Amygdala (tissue), 56 donors: ENCODE results near the gene MPC1.
"Not testable (repeated sequence)": the region's sequence is repeated elsewhere in the genome, so short reads cannot be mapped to it uniquely, and the experiment has no call there.

ENCODE experiments used
- DNase-seq, 56 donors: peaks; one replicate each; lab custom pipeline; 2025; lab: John Stamatoyannopoulos, UW

The MPC1 gene

GRCh38 chr6:166408936-166409755, 26.4 kb upstream of the MPC1 start:
- no peak for DNase-seq

GRCh38 chr6:166406197-166406596, 23.5 kb upstream of the MPC1 start:
- no peak for DNase-seq

- no peak for DNase-seq
These were observed 22.6 kb upstream of the MPC1 start for GRCh38 chr6:166405386-166405785.

DNA sequence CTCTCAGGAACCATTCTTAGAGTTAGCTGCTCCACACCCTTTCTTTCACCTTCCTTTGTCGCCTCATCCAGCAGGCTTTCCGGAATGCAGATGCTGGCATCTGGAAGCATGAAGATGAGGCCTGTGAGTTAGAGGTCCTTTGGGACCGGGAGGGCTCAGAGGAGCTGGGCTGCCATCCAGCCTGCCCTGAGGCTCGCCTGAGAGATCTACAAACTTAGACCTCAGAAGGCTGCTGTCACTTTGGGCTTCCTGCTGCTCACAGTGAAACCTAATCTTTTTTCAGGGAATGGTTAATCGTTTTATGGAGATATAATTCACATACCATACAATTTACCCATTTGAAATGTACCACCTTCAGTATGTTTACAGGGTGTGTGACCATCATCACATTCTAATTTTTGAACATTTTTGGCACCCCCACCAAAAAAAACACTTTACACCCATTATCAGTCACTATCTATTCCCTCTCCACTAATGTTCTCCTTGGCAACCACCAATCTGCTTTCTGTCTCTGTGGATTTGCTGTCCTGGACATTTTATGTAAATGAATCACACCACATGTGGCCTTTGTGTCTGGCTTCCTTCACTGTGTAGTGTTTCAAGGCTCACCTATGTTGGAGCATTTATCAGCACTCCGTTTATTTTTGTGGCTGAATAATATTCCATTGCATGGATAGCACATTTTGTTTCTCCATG, 20.0 kb upstream of the MPC1 start:
- DNase-seq: no peak

DNA sequence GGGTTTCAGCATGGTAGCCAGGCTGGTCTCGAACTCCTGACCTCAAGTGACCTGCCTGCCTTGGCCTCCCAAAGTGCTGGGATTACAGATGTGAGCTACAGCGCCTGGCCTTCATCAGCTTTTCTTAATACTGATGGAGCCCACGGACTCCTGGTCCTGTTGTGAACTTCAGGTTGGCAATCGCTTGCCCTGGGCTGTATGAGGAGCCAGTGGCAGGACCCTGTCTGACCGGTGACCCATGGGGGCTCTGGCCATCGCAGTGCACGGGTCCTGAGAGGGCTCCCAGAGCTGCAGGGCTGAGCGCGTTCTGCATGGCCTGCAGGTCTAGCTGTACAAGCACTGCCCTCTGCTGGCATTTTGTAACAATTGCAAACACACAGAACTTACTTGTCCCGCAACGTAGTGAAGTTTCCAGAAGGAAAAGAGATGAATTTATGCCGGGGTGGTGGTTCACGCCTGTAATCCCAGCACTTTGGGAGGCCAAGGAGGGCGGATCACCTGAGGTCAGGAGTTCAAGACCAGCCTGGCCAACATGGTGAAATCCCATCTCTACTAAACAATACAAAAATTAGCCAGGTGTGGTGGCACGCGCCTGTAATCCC, 18.0 kb upstream of the MPC1 start:
- DNase-seq: peak in 46 of 56 donors; percentile 11 to 83 (median 49)

- DNase-seq: no peak
These were observed 17.4 kb upstream of the MPC1 start for GRCh38 chr6:166400181-166400580.

- DNase-seq: no peak
These were observed 15.6 kb upstream of the MPC1 start for GRCh38 chr6:166398348-166398747.

DNA sequence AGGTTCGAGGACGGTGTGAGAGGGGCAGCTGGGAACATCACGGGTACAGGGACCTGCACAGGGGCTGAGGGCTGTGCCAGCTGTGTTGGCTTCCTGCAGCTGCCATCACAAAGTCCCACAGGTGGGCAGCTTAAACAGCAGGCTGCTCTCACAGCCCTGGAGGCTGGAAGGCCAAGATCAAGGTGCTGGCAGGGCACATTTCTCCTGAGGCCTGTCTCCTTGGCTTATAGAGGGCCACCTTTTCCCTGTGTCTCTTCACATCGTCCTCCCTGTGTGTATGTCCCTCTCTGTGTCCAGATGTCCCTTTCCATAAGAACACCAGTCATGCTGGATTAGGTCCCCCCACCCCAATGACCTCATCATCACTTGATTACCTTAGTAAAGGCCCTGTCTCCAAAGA, 15.1 kb upstream of the MPC1 start:
- no peak for DNase-seq

GRCh38 chr6:166395778-166396177, 13.0 kb upstream of the MPC1 start:
- no peak for DNase-seq

- DNase-seq: no peak
These were observed 12.6 kb upstream of the MPC1 start for GRCh38 chr6:166395351-166395750.

DNA sequence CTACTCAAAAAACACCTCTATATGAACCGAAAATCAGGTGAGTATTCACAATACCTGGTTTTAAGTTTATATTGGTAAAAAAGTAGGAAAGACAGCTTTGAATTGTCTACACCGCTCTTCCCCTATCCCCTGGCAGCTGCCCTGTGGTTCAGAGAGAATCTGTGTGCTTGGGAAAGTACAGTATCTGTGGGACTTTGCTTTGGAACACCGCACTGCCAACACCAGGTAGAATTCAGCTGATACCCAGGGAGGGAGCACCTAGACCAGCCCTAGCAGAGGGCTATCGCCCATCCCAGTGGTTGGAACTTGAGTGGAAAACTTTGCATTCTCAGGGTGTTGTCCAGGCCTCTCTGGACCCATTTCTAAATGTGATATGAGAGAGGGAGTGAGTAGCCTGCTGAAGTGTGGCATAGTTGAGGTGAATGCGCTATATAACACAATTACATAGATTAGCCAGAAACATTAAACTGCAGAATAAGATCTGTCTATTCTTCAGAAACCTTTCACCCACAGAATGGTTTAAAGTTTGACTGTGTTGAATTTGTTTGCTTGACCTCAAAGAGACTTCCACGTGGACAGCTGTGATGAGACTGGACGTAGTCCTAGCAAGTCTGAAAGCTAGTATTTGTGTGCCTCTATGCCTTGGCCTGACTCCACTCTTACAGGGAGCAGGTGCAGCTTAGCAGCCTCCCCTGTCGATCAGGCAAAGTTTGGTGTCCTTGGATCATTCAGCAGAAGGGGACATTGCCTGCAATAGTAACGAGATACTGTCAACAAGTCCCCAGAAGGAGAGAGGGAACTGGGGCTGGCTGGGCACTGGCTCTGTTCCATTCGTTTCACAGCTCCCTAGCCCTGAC, 11.5 kb upstream of the MPC1 start:
- no peak for DNase-seq

GRCh38 chr6:166393535-166393823, 10.7 kb upstream of the MPC1 start:
- DNase-seq: no peak

DNA sequence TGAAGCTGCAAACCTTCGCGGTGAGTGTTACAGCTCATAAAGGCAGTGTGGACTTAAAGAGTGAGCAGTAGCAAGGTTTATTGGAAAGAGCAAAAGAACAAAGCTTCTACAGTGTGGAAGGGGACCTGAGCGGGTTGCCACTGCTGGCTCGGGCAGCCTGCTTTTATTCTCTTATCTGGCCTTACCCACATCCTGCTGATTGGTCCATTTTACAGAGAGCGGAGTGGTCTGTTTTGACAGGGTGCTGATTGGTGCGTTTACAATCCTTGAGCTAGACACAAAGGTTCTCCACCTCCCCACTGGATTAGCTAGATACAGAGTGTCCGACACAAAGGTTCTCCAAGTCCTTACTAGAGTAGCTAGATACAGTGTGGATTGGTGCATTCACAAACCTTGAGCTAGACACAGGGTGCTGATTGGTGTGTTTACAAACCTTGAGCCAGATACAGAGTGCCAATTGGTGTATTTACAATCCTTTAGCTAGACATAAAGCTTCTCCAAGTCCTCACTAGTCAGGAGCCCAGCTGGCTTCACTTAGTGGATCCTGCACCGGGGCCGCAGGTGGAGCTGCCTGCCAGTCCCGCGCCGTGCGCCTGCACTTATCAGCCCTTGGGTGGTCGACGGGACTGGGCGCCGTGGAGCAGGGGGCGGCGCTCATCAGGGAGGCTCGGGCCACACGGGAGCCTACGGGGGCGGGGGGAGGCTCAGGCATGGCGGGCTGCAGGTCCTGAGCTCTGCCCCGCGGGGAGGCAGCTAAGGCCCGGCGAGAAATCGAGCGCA, 10.2 kb upstream of the MPC1 start:
- not testable (repeated sequence) for DNase-seq

DNA sequence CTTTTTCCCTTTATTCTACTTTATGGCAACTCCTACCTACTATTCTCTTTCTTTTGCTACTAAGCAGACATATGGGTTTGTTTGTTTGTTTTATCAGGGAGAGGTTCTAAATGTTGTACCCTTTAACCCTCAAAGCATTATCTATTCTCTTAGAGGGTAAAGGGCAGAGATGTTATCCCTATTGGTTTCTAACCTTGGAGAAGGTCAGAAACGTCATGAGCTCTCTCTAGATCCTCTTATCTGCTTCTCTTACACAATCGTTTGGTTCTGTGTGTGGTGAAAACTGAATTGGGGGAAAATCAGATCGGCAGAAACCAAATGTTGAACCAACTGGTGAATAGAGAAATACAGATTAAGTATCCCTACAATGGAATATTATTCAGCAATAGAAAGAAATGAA, 6.4 kb upstream of the MPC1 start:
- DNase-seq: no peak

DNA sequence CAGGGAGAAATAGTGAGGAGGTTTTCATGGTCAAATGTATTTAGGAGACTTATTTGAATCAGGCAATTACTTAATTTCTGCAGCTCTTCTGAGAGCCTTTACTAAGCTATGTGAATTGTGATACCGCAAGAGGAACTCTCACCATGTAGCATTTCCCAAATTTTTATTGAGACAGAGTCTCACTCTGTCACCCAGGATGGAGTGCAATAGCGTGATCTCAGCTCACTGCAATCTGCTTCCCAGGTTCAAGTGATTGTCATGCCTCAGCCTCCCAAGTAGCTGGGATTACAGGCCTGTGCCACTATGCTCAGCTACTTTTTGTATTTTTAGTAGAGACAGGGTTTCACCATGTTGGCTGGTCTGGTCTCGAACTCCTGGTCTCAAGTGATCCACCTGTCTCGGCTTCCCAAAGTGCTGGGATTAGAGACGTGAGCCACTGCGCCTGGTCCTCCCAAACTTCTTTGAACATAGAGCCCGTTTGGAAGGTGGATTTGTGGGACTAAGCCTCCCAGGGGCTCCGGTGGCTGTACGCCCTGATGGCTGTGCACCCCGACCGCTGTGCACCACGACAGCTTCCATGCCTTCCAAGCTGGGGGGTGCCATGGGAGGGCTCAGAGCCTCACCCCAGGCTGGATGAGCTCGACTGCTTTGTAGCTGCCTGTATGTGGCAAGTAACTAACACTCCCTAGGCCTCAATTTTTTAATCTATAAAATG, 5.7 kb upstream of the MPC1 start:
- no peak for DNase-seq

GRCh38 chr6:166387642-166388289, 5.0 kb upstream of the MPC1 start:
- no peak for DNase-seq

GRCh38 chr6:166387098-166387497, 4.4 kb upstream of the MPC1 start:
- DNase-seq: not testable (repeated sequence)

GRCh38 chr6:166386111-166386510, 3.4 kb upstream of the MPC1 start:
- no peak for DNase-seq

- peak in 2 of 56 donors; percentile 36 to 62 for DNase-seq
These were observed 1.1 kb upstream of the MPC1 start for GRCh38 chr6:166383802-166384363.
